PC-3 (cell line): Measurements from ENCODE around the gene FAM120AOS. TPM values are rescaled to one million over a fixed set of nuclear protein-coding genes. Genes with fewer than 3 reads are reported as not detected.

Experiments
- ATAC-seq: fragments of 200-7000 bp; cut with Tn5 transposase; 2 replicates; pipeline ENCODE4 v1.9.1; 2020; ENCODE audit warnings: mild to moderate bottlenecking, moderate library complexity
- BruUV-seq: library from RNA; stranded (reverse); fragments of 400-500 nt; replicated peaks from 2 replicates; lab custom pipeline; 2021; lab: Mats Ljungman, UMichigan
- CTCF ChIA-PET: fragments of 300-600 bp; sonication (Branson Sonifier 250); formaldehyde crosslinking; loops from one replicate; lab custom pipeline; 2022; ENCODE audit warnings: antibody characterized with exemption; lab: Charles Lee
- POLR2A ChIA-PET: fragments of 300-600 bp; sonication (Branson Sonifier 250); formaldehyde crosslinking; loops from one replicate; lab custom pipeline; 2022; ENCODE audit warnings: antibody characterized with exemption; ENCODE audit not compliant: unreplicated experiment; lab: Charles Lee
- DNase-seq: peaks from one replicate; pipeline ENCODE4 v3.0.0-alpha.2; 2015
- H2AFZ ChIP-seq: fragments of 300-600 bp; sonication (generic); 2 replicates; pipeline ENCODE4 v1.6.0; 2016; ENCODE audit warnings: antibody characterized with exemption, low read length
- H3F3A ChIP-seq: fragments of 300-600 bp; sonication (generic); one replicate; pipeline ENCODE4 v1.6.0; 2017; ENCODE audit warnings: antibody characterized with exemption, low read length, control low read depth, mild to moderate bottlenecking; ENCODE audit not compliant: unreplicated experiment
- H3K27ac ChIP-seq: fragments of 300-600 bp; sonication (generic); 2 replicates; pipeline ENCODE4 v1.5.1; 2016; ENCODE audit warnings: mild to moderate bottlenecking, low read length
- H3K27me3 ChIP-seq: fragments of 300-600 bp; sonication (generic); 2 replicates; pipeline ENCODE4 v1.6.1; 2016; ENCODE audit warnings: low read length, mixed read lengths
- H3K36me3 ChIP-seq: fragments of 300-600 bp; sonication (generic); 2 replicates; pipeline ENCODE4 v1.6.1; 2016; ENCODE audit warnings: low read depth, mixed run types, low read length, mixed read lengths
- H3K4me1 ChIP-seq: fragments of 300-600 bp; sonication (generic); 2 replicates; pipeline ENCODE4 v1.5.1; 2016; ENCODE audit warnings: low read length; ENCODE audit not compliant: insufficient read depth
- H3K4me2 ChIP-seq: fragments of 300-600 bp; sonication (generic); 2 replicates; pipeline ENCODE4 v1.6.0; 2016; ENCODE audit warnings: low read length
- H3K4me3 ChIP-seq: fragments of 300-600 bp; sonication (generic); 2 replicates; pipeline ENCODE4 v1.5.1; 2016; ENCODE audit warnings: mild to moderate bottlenecking, low read length, mixed read lengths
- H3K79me2 ChIP-seq: fragments of 300-600 bp; sonication (generic); 2 replicates; pipeline ENCODE4 v1.6.1; 2017; ENCODE audit warnings: low read length, mixed read lengths
- H3K9ac ChIP-seq: fragments of 300-600 bp; sonication (generic); 2 replicates; pipeline ENCODE4 v1.6.0; 2016; ENCODE audit warnings: mild to moderate bottlenecking, low read length
- H3K9me2 ChIP-seq: fragments of 300-600 bp; sonication (generic); replicated peaks from 2 replicates; pipeline ENCODE4 v1.6.1; 2016; ENCODE audit warnings: mixed run types, low read length, mixed read lengths
- H3K9me3 ChIP-seq: fragments of 300-600 bp; sonication (generic); 2 replicates; pipeline ENCODE4 v1.6.1; 2016; ENCODE audit warnings: low read length, mixed read lengths
- H4K20me1 ChIP-seq: fragments of 300-600 bp; sonication (generic); 2 replicates; pipeline ENCODE4 v1.6.1; 2016; ENCODE audit warnings: low read length, mixed read lengths
- CTCF ChIP-seq: fragments of 300-600 bp; sonication (generic); conservative IDR thresholded peaks from 2 replicates; pipeline ENCODE4 v1.5.1; 2017; ENCODE audit warnings: antibody characterized with exemption, low read depth, mild to moderate bottlenecking, low read length
- EZH2 ChIP-seq: fragments of 300-600 bp; sonication (generic); IDR thresholded peaks from one replicate; pipeline ENCODE4 v1.6.1; 2017; ENCODE audit warnings: antibody characterized with exemption, mild to moderate bottlenecking, low read length; ENCODE audit not compliant: unreplicated experiment
- EZH2phosphoT487 ChIP-seq: fragments of 300-600 bp; sonication (generic); IDR thresholded peaks from 2 replicates; pipeline ENCODE4 v1.6.1; 2018; ENCODE audit warnings: mild to moderate bottlenecking, antibody characterized with exemption, low read length, borderline replicate concordance
- intact Hi-C: fragments of 100-400 bp; cut with micrococcal nuclease; formaldehyde crosslinking; loops from 2 replicates; pipeline ENCODE4 v1.9.0; 2023
- total RNA-seq: library from RNA; depleted of rRNA; stranded (reverse); fragments of >200 nt; gene quantifications from 2 replicates; pipeline ENCODE4 v1.2.3, GENCODE V29; 2014

FAM120AOS gene
- total RNA-seq, 1 experiment from 2014 or later = 39.8 TPM

- Histone ChIP-seq H3K4me2 (no peak overlapping the region), H2AFZ (no peak overlapping the region), H3K79me2 (peaks cover 100% of the 10 kb centered on the region), H3K9me3 (no peaks in the 10 kb centered on the region), H3F3A (no peaks in the 10 kb centered on the region), H3K4me1 (peaks cover 26% of the 10 kb centered on the region), H3K4me3 (no peak overlapping the region), H3K27me3 (no peaks in the 10 kb centered on the region), H4K20me1 (peaks cover 39% of the 10 kb centered on the region), H3K9me2 (no peaks in the 10 kb centered on the region), H3K27ac (no peak overlapping the region), H3K9ac (no peak overlapping the region), H3K36me3 (no peaks in the 10 kb centered on the region)
- POLR2A ChIA-PET = no interaction called here
- no TSS peak for BruUV-seq
- CTCF ChIA-PET = no interaction called here
- intact Hi-C loops = no loop called here
- DNase-seq (no peak), ATAC-seq (no peak)
- no peak for TF ChIP-seq EZH2
- no peak for TF ChIP-seq EZH2phosphoT487
- no peak for TF ChIP-seq CTCF
Measured at GRCh38 chr9:93464395-93464794, 11.0 kb upstream of the FAM120AOS start.

GRCh38 chr9:93463638-93464248, 10.4 kb upstream of the FAM120AOS start:
- no peak overlapping the region for H3K4me2 ChIP-seq
- no peak for DNase-seq
- no peak overlapping the region for H3K27ac ChIP-seq
- H2AFZ ChIP-seq = no peak overlapping the region
- no peaks in the 10 kb centered on the region for H3K36me3 ChIP-seq
- intact Hi-C loops = no loop called here
- no peaks in the 10 kb centered on the region for H3F3A ChIP-seq
- ATAC-seq = no peak
- peaks cover 40% of the 10 kb centered on the region for H4K20me1 ChIP-seq
- no peaks in the 10 kb centered on the region for H3K27me3 ChIP-seq
- no peak overlapping the region for H3K9ac ChIP-seq
- H3K9me3 ChIP-seq = no peaks in the 10 kb centered on the region
- no peak overlapping the region for H3K4me3 ChIP-seq
- POLR2A ChIA-PET = no interaction called here
- CTCF ChIA-PET = no interaction called here
- TF ChIP-seq EZH2phosphoT487 (no peak), EZH2 (no peak), CTCF (no peak)
- peaks cover 32% of the 10 kb centered on the region for H3K4me1 ChIP-seq
- H3K9me2 ChIP-seq = no peaks in the 10 kb centered on the region
- BruUV-seq = no TSS peak
- H3K79me2 ChIP-seq = peaks cover 100% of the 10 kb centered on the region

- H3K79me2 ChIP-seq = peaks cover 100% of the 10 kb centered on the region
- POLR2A ChIA-PET = no interaction called here
- H4K20me1 ChIP-seq = peaks cover 41% of the 10 kb centered on the region
- intact Hi-C loops = no loop called here
- no peaks in the 10 kb centered on the region for H3F3A ChIP-seq
- no peak overlapping the region for H3K4me2 ChIP-seq
- no peaks in the 10 kb centered on the region; the same call in 1 of the 2 replicates for H3K36me3 ChIP-seq
- H3K9me2 ChIP-seq = no peaks in the 10 kb centered on the region
- CTCF ChIA-PET = no interaction called here
- H2AFZ ChIP-seq = no peak overlapping the region
- no TSS peak for BruUV-seq
- H3K9me3 ChIP-seq = no peaks in the 10 kb centered on the region
- peaks cover 14% of the 10 kb centered on the region for H3K4me1 ChIP-seq
- no peak for TF ChIP-seq CTCF
- no peak for TF ChIP-seq EZH2
- no peak for TF ChIP-seq EZH2phosphoT487
- ATAC-seq = no peak
- H3K4me3 ChIP-seq = no peak overlapping the region
- H3K9ac ChIP-seq = no peak overlapping the region
- H3K27ac ChIP-seq = no peak overlapping the region
- H3K27me3 ChIP-seq = no peaks in the 10 kb centered on the region
- DNase-seq = no peak
Measured at GRCh38 chr9:93461821-93462220, 8.4 kb upstream of the FAM120AOS start.
